Left ventricle myocardium inferior (tissue), 1 donor: ENCODE results near the gene SBF2. TPM values are rescaled to one million over a fixed set of nuclear protein-coding genes. Genes with fewer than 3 reads are reported as not detected.

ENCODE experiments used
- DNase-seq: peaks from one replicate; pipeline ENCODE4 v3.0.0-alpha.2; 2020
- H3K27ac ChIP-seq: fragments of 200-600 bp; replicated peaks from 2 replicates; pipeline ENCODE4 v1.8.0; 2021
- H3K27me3 ChIP-seq: fragments of 200-600 bp; 2 replicates; pipeline ENCODE4 v1.8.0; 2021; ENCODE audit warnings: low read depth
- H3K36me3 ChIP-seq: fragments of 200-600 bp; 2 replicates; pipeline ENCODE4 v1.8.0; 2021
- H3K4me1 ChIP-seq: fragments of 200-600 bp; 2 replicates; pipeline ENCODE4 v1.8.0; 2021
- H3K4me3 ChIP-seq: fragments of 200-600 bp; 2 replicates; pipeline ENCODE4 v1.8.0; 2021; ENCODE audit warnings: mild to moderate bottlenecking, moderate library complexity
- H3K9me3 ChIP-seq: fragments of 200-600 bp; replicated peaks from 2 replicates; pipeline ENCODE4 v1.8.0; 2021
- intact Hi-C: fragments of 100-400 bp; cut with micrococcal nuclease; formaldehyde crosslinking; loops from one replicate; pipeline ENCODE4 v1.11.0; 2022
- total RNA-seq: library from RNA; stranded (reverse); fragmentation: NEBNext Ultra II Directional; extraction: Animal tissue kit (Norgen Biotek cat#: 25700); gene quantifications from one replicate; pipeline ENCODE4 v1.2.1, GENCODE V29; 2021
- TF ChIP-seq, protein P1 (sequence below): fragments of 200-600 bp; IDR thresholded peaks from 2 replicates; pipeline ENCODE4 v1.8.0; 2021; ENCODE audit warnings: antibody characterized with exemption, mild to moderate bottlenecking, borderline replicate concordance
- donor health status: DM: no; HTN: yes; CAD: no; lungs with severe emphysema.

SBF2 gene
- total RNA-seq, 1 donor from 2014 or later = 17.8 TPM

DNA sequence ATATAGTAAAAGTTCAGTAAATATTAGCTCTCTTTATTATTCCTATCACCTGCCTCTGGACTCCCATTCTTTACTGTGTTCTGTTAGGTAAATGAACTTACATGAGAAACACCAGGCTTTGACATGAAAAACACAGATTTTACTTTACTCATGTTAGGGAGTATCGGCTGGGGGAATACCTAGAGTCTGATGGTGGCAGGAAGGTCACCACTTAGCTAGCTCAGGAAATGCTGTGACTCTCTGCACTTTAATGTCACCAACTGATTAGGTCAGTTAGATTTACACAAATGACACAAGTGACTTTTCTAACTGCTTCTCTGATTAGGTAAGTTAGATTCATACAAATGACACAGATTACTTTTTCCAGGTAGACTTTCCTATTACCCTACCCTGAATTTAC, 405.1 kb downstream of the SBF2 start:
- Histone ChIP-seq H3K4me1 (no peaks in the 10 kb centered on the region), H3K9me3 (no peaks in the 10 kb centered on the region), H3K36me3 (peaks cover 4% of the 10 kb centered on the region), H3K4me3 (no peak overlapping the region), H3K27me3 (no peaks in the 10 kb centered on the region), H3K27ac (no peak overlapping the region)
- TF ChIP-seq, protein P1, sequence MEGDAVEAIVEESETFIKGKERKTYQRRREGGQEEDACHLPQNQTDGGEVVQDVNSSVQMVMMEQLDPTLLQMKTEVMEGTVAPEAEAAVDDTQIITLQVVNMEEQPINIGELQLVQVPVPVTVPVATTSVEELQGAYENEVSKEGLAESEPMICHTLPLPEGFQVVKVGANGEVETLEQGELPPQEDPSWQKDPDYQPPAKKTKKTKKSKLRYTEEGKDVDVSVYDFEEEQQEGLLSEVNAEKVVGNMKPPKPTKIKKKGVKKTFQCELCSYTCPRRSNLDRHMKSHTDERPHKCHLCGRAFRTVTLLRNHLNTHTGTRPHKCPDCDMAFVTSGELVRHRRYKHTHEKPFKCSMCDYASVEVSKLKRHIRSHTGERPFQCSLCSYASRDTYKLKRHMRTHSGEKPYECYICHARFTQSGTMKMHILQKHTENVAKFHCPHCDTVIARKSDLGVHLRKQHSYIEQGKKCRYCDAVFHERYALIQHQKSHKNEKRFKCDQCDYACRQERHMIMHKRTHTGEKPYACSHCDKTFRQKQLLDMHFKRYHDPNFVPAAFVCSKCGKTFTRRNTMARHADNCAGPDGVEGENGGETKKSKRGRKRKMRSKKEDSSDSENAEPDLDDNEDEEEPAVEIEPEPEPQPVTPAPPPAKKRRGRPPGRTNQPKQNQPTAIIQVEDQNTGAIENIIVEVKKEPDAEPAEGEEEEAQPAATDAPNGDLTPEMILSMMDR = no peak
- no peak for DNase-seq
- intact Hi-C loops = no loop called here

DNA sequence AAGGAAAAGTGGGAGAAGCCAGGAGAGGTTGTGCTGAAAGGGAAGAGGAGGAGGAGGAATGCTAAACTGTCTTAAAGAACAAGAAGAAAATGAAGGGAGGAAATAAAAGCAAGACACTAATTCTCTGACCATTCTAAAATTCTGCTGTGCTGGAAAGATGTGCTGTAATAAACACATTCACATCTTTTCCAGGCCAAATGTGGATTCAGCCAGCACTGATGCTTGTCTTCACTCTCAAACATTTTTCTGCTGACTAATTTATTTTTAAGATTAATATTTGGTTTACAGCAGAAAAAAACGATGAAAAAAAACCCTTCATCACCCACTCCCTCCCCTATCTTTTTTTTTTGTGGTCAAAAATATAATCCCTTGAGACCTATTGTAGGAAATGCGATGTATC, 406.5 kb downstream of the SBF2 start:
- no peak for DNase-seq
- no peaks in the 10 kb centered on the region for H3K9me3 ChIP-seq
- no peaks in the 10 kb centered on the region for H3K4me1 ChIP-seq
- H3K36me3 ChIP-seq = no peaks in the 10 kb centered on the region
- TF ChIP-seq, protein P1 = no peak
- no peak overlapping the region for H3K27ac ChIP-seq
- intact Hi-C loops = no loop called here
- H3K27me3 ChIP-seq = no peaks in the 10 kb centered on the region
- no peak overlapping the region for H3K4me3 ChIP-seq

DNA sequence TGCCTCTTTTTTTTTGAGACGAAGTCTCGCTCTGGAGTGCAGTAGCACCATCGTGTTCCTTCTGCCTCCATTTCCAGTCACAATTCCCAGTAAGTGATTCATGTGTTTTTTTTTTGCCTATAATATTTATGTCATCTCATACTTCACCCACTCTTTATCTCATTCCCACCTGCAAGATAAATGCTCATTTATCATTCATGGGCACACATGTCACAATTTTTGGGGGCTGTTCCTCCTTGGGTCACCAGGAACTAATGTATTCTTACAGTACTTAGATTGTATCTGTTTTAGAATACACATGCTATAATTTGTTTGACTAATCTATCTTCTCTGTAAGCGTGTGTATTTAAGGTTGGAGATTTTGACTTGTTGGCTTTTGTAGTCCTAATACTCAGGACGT, 407.4 kb downstream of the SBF2 start:
- DNase-seq = no peak
- Histone ChIP-seq H3K27me3 (no peaks in the 10 kb centered on the region), H3K36me3 (no peaks in the 10 kb centered on the region), H3K4me1 (no peaks in the 10 kb centered on the region), H3K4me3 (no peak overlapping the region), H3K27ac (no peak overlapping the region), H3K9me3 (no peaks in the 10 kb centered on the region)
- intact Hi-C loops = no loop called here
- TF ChIP-seq, protein P1 = no peak

DNA sequence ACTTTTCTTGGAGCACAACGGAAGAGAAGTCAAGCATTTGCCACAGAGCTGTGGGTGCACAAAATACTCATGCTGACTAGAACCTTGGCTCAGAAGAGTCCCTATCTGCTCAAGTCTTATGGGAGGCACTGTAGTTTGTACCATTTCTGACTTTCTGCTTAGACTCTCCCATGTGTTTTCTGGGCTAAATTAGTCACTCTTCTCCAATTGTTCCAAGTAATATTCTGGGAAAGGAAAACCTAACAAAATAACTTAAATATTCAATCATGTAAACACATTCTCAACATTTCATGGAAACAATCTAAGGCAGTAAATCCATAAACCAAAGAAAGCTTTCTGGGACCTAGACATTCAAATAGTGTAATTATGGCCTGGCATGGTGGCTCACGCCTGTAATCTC, 409.4 kb downstream of the SBF2 start:
- Histone ChIP-seq H3K4me3 (no peak overlapping the region), H3K9me3 (no peaks in the 10 kb centered on the region), H3K27ac (no peak overlapping the region), H3K4me1 (no peaks in the 10 kb centered on the region), H3K36me3 (no peaks in the 10 kb centered on the region), H3K27me3 (no peaks in the 10 kb centered on the region)
- TF ChIP-seq, protein P1 = no peak
- DNase-seq = no peak
- intact Hi-C loops = no loop called here

DNA sequence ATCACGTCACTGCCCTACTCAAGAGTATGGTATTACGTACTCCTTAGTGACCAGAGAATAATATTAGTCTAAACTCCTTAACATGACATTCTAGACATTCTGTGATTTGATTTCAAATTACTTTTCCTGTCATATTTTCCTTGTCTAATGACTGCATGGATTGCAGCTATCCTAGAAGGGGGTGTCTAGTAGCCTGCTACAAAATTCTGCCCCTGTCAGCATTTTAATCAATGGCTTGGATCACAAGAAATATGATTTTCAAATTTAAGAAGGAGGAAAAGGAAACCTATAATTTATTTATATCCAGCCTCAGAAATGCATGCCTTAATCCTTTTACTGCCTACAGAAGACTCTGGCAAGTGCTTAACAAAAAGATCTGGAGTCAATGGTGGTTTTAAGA, 413.4 kb downstream of the SBF2 start:
- no peak overlapping the region for H3K27ac ChIP-seq
- no peak for DNase-seq
- TF ChIP-seq, protein P1 = no peak
- H3K27me3 ChIP-seq = no peaks in the 10 kb centered on the region
- intact Hi-C loops = no loop called here
- no peaks in the 10 kb centered on the region for H3K4me1 ChIP-seq
- peaks cover 8% of the 10 kb centered on the region for H3K36me3 ChIP-seq
- H3K4me3 ChIP-seq = no peak overlapping the region
- peaks cover 10% of the 10 kb centered on the region for H3K9me3 ChIP-seq

DNA sequence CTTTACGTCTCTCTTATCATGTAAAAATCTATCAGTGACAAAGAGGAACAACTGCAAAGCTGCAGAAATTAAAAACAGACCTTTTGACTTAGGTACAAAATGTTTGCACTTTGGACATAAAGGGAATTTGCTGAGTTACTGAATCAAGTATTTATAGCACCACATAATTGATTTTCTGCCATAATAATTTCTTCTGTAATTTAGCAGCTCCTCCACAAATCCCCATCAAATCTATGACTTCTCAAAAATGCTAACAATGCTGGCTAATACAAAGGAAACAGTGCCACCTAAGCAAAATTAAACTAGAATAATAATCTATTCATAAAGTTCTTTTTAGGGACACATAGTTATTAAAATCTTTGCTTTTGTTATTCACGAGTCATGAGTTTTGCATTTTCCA, 415.1 kb downstream of the SBF2 start:
- Histone ChIP-seq H3K9me3 (peaks cover 10% of the 10 kb centered on the region), H3K27ac (no peak overlapping the region), H3K27me3 (no peaks in the 10 kb centered on the region), H3K4me3 (no peak overlapping the region), H3K36me3 (peaks cover 8% of the 10 kb centered on the region), H3K4me1 (no peaks in the 10 kb centered on the region)
- intact Hi-C loops = no loop called here
- no peak for DNase-seq
- TF ChIP-seq, protein P1 = no peak
